HepG2 (cell line): ENCODE results near the gene APBA1. TPM values are rescaled to one million over a fixed set of nuclear protein-coding genes. Genes with fewer than 3 reads are reported as not detected.

Experiments
- ATAC-seq: fragments of 200-7000 bp; cut with Tn5 transposase; 3 replicates; pipeline ENCODE4 v1.9.1; 2020; ENCODE audit warnings: mild to moderate bottlenecking, moderate library complexity
- BruUV-seq: library from RNA; stranded (reverse); fragments of 400-500 nt; replicated peaks from 2 replicates; lab custom pipeline; 2021; lab: Mats Ljungman, UMichigan
- CTCF ChIA-PET: fragments of 300-600 bp; formaldehyde crosslinking; extraction: SDS; loops from one replicate; lab custom pipeline; 2021; ENCODE audit warnings: low total read pairs, inconsistent platforms, low intra/inter-chr PET ratio; lab: Yijun Ruan, JAX
- POLR2A ChIA-PET: fragments of 350-600 bp; sonication (Branson Sonifier 250); formaldehyde crosslinking; loops from one replicate; lab custom pipeline; 2020; ENCODE audit warnings: antibody characterized with exemption, inconsistent platforms; lab: Yijun Ruan, JAX
- DNase-seq: peaks from one replicate; pipeline ENCODE4 v3.0.0-alpha.2; 2015; ENCODE audit warnings: low spot score
- FAIRE-seq: peaks from 3 replicates; lab custom pipeline; 2011; peaks lifted over from hg19 to GRCh38; lab: Jason Lieb, UNC
- H2AFZ ChIP-seq: one replicate; pipeline ENCODE4 v1.6.1; 2011; ENCODE audit warnings: low read length, inconsistent platforms
- H3K27ac ChIP-seq: fragments of 300-600 bp; 3 replicates; pipeline ENCODE4 v1.8.0; 2011; ENCODE audit warnings: mixed run types, mild to moderate bottlenecking, mixed read lengths, low read length, inconsistent platforms; ENCODE audit not compliant: insufficient read depth; ENCODE audit errors: extremely low read length
- H3K27me3 ChIP-seq, 2 experiments: fragments of 200-600 bp in 1 of 2; 2 replicates in 1 of 2; 3 replicates in 1 of 2; pipeline versions ENCODE4 v1.6.0 to v1.8.0; 2011; ENCODE audit warnings: low read length in 2 of 2, mild to moderate bottlenecking in 2 of 2, moderate library complexity in 2 of 2, inconsistent platforms in 1 of 2; ENCODE audit not compliant: insufficient read depth in 2 of 2, control insufficient read depth in 1 of 2
- H3K36me3 ChIP-seq, 2 experiments: fragments of 200-600 bp in 1 of 2; replicated peaks in 1 of 2; 2 replicates in 1 of 2; 3 replicates in 1 of 2; pipeline versions ENCODE4 v1.5.1 to v1.8.0; 2011; ENCODE audit warnings: low read length in 2 of 2, inconsistent platforms in 1 of 2; ENCODE audit not compliant: insufficient read depth in 2 of 2, control insufficient read depth in 1 of 2
- H3K4me1 ChIP-seq: 2 replicates; pipeline ENCODE4 v1.5.1; 2012; ENCODE audit warnings: low read length, inconsistent platforms; ENCODE audit not compliant: insufficient read depth
- H3K4me2 ChIP-seq: 2 replicates; pipeline ENCODE4 v1.6.0; 2011; ENCODE audit warnings: low read depth, low read length, inconsistent platforms
- H3K4me3 ChIP-seq, 3 experiments: fragments of 200-600 bp in 1 of 3; sonication (generic), shearing (Covaris generic) in 1 of 3; replicated peaks in 1 of 3; 2 replicates each; pipeline ENCODE4 v1.5.1; 2011 to 2016; ENCODE audit warnings: low read length in 3 of 3, inconsistent platforms in 2 of 3, low read depth in 2 of 3, mild to moderate bottlenecking in 2 of 3, control low read depth in 1 of 3, mixed read lengths in 1 of 3; ENCODE audit not compliant: insufficient read depth in 1 of 3
- H3K79me2 ChIP-seq: one replicate; pipeline ENCODE4 v1.6.1; 2011; ENCODE audit warnings: low read length, inconsistent platforms; ENCODE audit not compliant: insufficient read depth
- H3K9ac ChIP-seq: 2 replicates; pipeline ENCODE4 v1.6.0; 2011; ENCODE audit warnings: mild to moderate bottlenecking, low read depth, low read length, inconsistent platforms; ENCODE audit not compliant: insufficient read depth
- H3K9me3 ChIP-seq: 2 replicates; pipeline ENCODE4 v1.5.1; 2012; ENCODE audit warnings: mild to moderate bottlenecking, low read length
- H4K20me1 ChIP-seq: 2 replicates; pipeline ENCODE4 v1.6.0; 2011; ENCODE audit warnings: inconsistent platforms, mild to moderate bottlenecking, low read length, moderate library complexity; ENCODE audit not compliant: insufficient read depth
- CREM ChIP-seq, 2 experiments: sonication (generic) in 1 of 2; formaldehyde crosslinking in 1 of 2; IDR thresholded peaks; 2 replicates each; pipeline versions ENCODE4 v1.4.0 to v1.6.1; 2016 to 2020; ENCODE audit warnings: antibody characterized with exemption in 1 of 2, mild to moderate bottlenecking in 1 of 2, missing genetic modification reagents in 1 of 2
- EP300 ChIP-seq, 3 experiments: sonication (generic) in 1 of 3; formaldehyde crosslinking in 1 of 3; IDR thresholded peaks; 2 replicates each; pipeline versions ENCODE4 v1.5.1 to v1.6.1; 2011 to 2020; ENCODE audit warnings: low read depth in 2 of 3, low read length in 2 of 3, borderline replicate concordance in 1 of 3, improper control_type of control experiment in 1 of 3, mild to moderate bottlenecking in 1 of 3, missing genetic modification reagents in 1 of 3, moderate library complexity in 1 of 3
- FOSL2 ChIP-seq: sonication (generic); formaldehyde crosslinking; IDR thresholded peaks from 2 replicates; pipeline ENCODE4 v1.4.0; 2020; ENCODE audit warnings: missing genetic modification reagents
- MBNL3 ChIP-seq: fragments of 250-450 bp; sonication (Bioruptor Pico); conservative IDR thresholded peaks from 2 replicates; pipeline ENCODE4 v1.8.0; 2022; ENCODE audit warnings: mild to moderate bottlenecking, inconsistent platforms
- MED13 ChIP-seq: sonication (generic); formaldehyde crosslinking; IDR thresholded peaks from 2 replicates; pipeline ENCODE4 v1.5.0; 2020; ENCODE audit warnings: missing genetic modification reagents
- POLR2G ChIP-seq: fragments of 200-400 bp; formaldehyde crosslinking; IDR thresholded peaks from 2 replicates; pipeline ENCODE4 v1.6.1; 2018; ENCODE audit warnings: mild to moderate bottlenecking, low read depth, low read length, moderate library complexity
- RARA ChIP-seq: IDR thresholded peaks from 2 replicates; pipeline ENCODE4 v1.6.1; 2016; ENCODE audit warnings: missing genetic modification reagents, missing compliant biosample characterization
- RFXANK ChIP-seq: IDR thresholded peaks from 2 replicates; pipeline ENCODE4 v1.6.1; 2016
- ZNF207 ChIP-seq: fragments of 450-650 bp; IDR thresholded peaks from 2 replicates; pipeline ENCODE4 v1.6.1; 2016; ENCODE audit warnings: antibody characterized with exemption, borderline replicate concordance
- ZNF441 ChIP-seq: sonication (generic); formaldehyde crosslinking; IDR thresholded peaks from 2 replicates; pipeline ENCODE4 v1.7.0; 2021; ENCODE audit warnings: missing genetic modification reagents, borderline replicate concordance
- ZNF83 ChIP-seq: sonication (generic); formaldehyde crosslinking; IDR thresholded peaks from 2 replicates; pipeline ENCODE4 v1.4.0; 2020; ENCODE audit warnings: missing genetic modification reagents, mild to moderate bottlenecking, borderline replicate concordance
- WGBS: methylation state at CpG from one replicate; pipeline ENCODE4 v1.1.6; 2017; ENCODE audit warnings: low lambda C conversion rate; 5-methylcytosine and 5-hydroxymethylcytosine counted together
- in situ Hi-C: cut with HindIII; loops from 2 replicates; pipeline ENCODE4 v1.10.0; 2017; ENCODE audit warnings: low pct_unique_long_range_greater_than_20kb; ENCODE audit not compliant: extremely low pct_ligation_motif_present
- intact Hi-C: fragments of 100-400 bp; cut with micrococcal nuclease; formaldehyde crosslinking; loops from one replicate; pipeline ENCODE4 v1.10.0; 2022; ENCODE audit not compliant: unreplicated experiment
- polyA plus RNA-seq, 8 experiments: library from polyadenylated mRNA; depleted of rRNA in 3 of 8; stranded (reverse) in 7 of 8; unstranded in 1 of 8; fragments of >200 nt; fragmentation: Illumina TruSeq in 4 of 8; extraction: Trizol in 4 of 8; gene quantifications; 2 replicates each; pipeline versions ENCODE4 v1.2.1 to v1.2.3, GENCODE V29; 2011 to 2016; ENCODE audit warnings: low read depth in 4 of 8, missing spikeins in 1 of 8, mixed read lengths in 1 of 8; ENCODE audit not compliant: insufficient read depth in 1 of 8
- total RNA-seq, 5 experiments: library from RNA; depleted of rRNA; stranded (reverse); fragments of >200 nt; fragmentation: Illumina TruSeq; extraction: Trizol; gene quantifications; 2 replicates each; pipeline ENCODE4 v1.2.3, GENCODE V29; 2016; ENCODE audit warnings: low read depth in 1 of 5
- TF ChIP-seq, protein P1 (sequence below): IDR thresholded peaks from 2 replicates; pipeline ENCODE4 v1.6.1; 2016; ENCODE audit warnings: low read depth, control low read depth
- TF ChIP-seq, protein P2 (sequence below): sonication (generic); formaldehyde crosslinking; IDR thresholded peaks from 2 replicates; pipeline ENCODE4 v1.9.0; 2022; ENCODE audit warnings: missing genetic modification reagents, mild to moderate bottlenecking, borderline replicate concordance

APBA1 gene
- total and polyA plus RNA-seq, 2 of the 13 experiments (the other 11 are each of a cell fraction or from before 2014, with no cell fraction given) = 0.15 TPM; not detected in 1

DNA sequence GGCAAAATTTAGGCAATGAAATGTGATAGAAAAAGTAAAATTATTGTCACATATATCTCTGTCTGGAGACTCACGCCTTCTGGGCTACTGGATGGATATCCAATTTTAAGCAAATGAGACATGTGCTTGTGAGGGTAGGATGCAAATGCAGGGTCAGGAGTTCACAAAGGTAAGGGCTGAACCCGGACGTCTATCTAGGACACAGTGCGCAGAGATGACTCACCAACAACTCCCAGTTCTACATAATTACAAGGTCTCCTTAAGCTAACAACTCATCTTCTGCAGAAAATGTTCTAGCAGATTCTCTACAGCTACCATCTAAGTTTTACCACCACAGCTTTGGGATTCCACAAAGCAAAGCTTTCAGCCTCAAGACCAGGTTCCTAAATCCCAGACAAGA is 186.7 kb downstream of the APBA1 start:
- ChIA-PET CTCF (no interaction called here), POLR2A (no interaction called here)
- in situ Hi-C loops (loop anchor here (5.0 kb wide), 1 partner anchor 52 kb away; no protein-coding TSS in a partner anchor), intact Hi-C loops (no loop called here)
- Histone ChIP-seq H3K9ac (no peak overlapping the region), H4K20me1 (no peaks in the 10 kb centered on the region), H3K79me2 (no peaks in the 10 kb centered on the region), H3K4me3 (no peak overlapping the region), H2AFZ (no peak overlapping the region), H3K27ac (no peak overlapping the region), H3K9me3 (no peaks in the 10 kb centered on the region), H3K36me3 (no peaks in the 10 kb centered on the region), H3K27me3 (no peaks in the 10 kb centered on the region), H3K4me2 (no peak overlapping the region), H3K4me1 (peaks cover 9% of the 10 kb centered on the region)
- 46% methylated on average over 4 of the region's 4 CpGs for WGBS
- ATAC-seq (no peak), DNase-seq (no peak), FAIRE-seq (no peak)
- no peak for TF ChIP-seq ZNF207
- peak; percentile 40 for TF ChIP-seq FOSL2
- peak; percentile 32; the same call in 1 of the 2 replicates for TF ChIP-seq RARA (CRISPR knock-in tag)
- BruUV-seq = no TSS peak

DNA sequence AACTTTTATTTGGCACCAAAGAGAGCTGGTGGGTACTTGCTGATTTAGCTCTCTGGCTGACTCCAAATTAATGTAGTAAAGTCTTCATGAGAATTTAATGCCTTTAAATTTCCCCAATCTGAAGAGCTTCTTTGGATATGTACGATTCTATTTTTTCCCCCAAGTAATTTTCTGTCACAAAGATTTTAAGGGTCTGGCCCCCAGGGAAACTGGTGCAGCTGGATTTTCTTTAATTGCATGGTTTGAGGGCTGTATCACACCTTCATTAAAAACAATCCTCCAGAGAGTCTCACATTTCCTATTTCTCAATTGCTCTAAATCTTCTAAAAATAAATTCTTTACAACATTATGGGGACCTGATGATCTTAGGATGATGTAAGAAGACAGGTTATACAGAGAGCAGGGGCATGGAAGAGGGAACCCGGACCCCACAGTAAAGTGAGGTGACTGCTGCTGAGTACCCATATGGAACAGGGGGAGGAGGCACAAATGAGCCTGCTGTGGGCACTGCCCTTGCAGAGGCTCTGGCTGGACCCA is 188.2 kb downstream of the APBA1 start:
- Histone ChIP-seq H3K79me2 (no peaks in the 10 kb centered on the region), H2AFZ (no peak overlapping the region), H3K4me3 (no peak overlapping the region), H3K9ac (no peak overlapping the region), H3K27me3 (no peaks in the 10 kb centered on the region), H3K9me3 (no peaks in the 10 kb centered on the region), H4K20me1 (no peaks in the 10 kb centered on the region), H3K4me1 (peaks cover 9% of the 10 kb centered on the region), H3K36me3 (no peaks in the 10 kb centered on the region), H3K4me2 (no peak overlapping the region), H3K27ac (no peak overlapping the region)
- 10% methylated on average over 2 of the region's 2 CpGs for WGBS
- no peak for FAIRE-seq
- DNase-seq = no peak
- BruUV-seq = no TSS peak
- CTCF ChIA-PET = no interaction called here
- intact Hi-C loops (no loop called here), in situ Hi-C loops (no loop called here)
- TF ChIP-seq ZNF83 (CRISPR knock-in tag) (no peak), MBNL3 (no peak), CREM (IDR thresholded peaks at IDR 0.05) (no peak), CREM (CRISPR knock-in tag; IDR thresholded peaks at IDR 0.05) (no peak), ZNF441 (no peak), POLR2G (no peak), RFXANK (CRISPR knock-in tag) (no peak), MED13 (no peak), EP300 (IDR thresholded peaks at IDR 0.05; ENCODE audit: low read depth in 2 of 2, low read length in 2 of 2) (no peak), EP300 (CRISPR knock-in tag; IDR thresholded peaks at IDR 0.05; ENCODE audit: borderline replicate concordance) (no peak)
- TF ChIP-seq, protein P1, sequence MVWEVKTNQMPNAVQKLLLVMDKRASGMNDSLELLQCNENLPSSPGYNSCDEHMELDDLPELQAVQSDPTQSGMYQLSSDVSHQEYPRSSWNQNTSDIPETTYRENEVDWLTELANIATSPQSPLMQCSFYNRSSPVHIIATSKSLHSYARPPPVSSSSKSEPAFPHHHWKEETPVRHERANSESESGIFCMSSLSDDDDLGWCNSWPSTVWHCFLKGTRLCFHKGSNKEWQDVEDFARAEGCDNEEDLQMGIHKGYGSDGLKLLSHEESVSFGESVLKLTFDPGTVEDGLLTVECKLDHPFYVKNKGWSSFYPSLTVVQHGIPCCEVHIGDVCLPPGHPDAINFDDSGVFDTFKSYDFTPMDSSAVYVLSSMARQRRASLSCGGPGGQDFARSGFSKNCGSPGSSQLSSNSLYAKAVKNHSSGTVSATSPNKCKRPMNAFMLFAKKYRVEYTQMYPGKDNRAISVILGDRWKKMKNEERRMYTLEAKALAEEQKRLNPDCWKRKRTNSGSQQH (CRISPR knock-in tag) = no peak
- TF ChIP-seq, protein P2, sequence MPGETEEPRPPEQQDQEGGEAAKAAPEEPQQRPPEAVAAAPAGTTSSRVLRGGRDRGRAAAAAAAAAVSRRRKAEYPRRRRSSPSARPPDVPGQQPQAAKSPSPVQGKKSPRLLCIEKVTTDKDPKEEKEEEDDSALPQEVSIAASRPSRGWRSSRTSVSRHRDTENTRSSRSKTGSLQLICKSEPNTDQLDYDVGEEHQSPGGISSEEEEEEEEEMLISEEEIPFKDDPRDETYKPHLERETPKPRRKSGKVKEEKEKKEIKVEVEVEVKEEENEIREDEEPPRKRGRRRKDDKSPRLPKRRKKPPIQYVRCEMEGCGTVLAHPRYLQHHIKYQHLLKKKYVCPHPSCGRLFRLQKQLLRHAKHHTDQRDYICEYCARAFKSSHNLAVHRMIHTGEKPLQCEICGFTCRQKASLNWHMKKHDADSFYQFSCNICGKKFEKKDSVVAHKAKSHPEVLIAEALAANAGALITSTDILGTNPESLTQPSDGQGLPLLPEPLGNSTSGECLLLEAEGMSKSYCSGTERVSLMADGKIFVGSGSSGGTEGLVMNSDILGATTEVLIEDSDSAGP (CRISPR knock-in tag) = no peak
- POLR2A ChIA-PET = no interaction called here
- ATAC-seq = no peak
